Muscle layer of colon (tissue), 2 donors: ENCODE results near the gene RNLS.

Experiments used
- H3K27ac ChIP-seq: one replicate; pipeline ENCODE4 v1.7.0; 2013; ENCODE audit warnings: low read depth, mild to moderate bottlenecking, low read length, moderate library complexity
- H3K27me3 ChIP-seq, 2 donors: one replicate each; pipeline ENCODE4 v1.7.0; 2013; ENCODE audit warnings: low read length in 2 of 2, mild to moderate bottlenecking in 2 of 2; ENCODE audit not compliant: insufficient read depth in 2 of 2, control insufficient read depth in 1 of 2
- H3K36me3 ChIP-seq: one replicate; pipeline ENCODE4 v1.7.0; 2013; ENCODE audit warnings: mild to moderate bottlenecking, low read length; ENCODE audit not compliant: insufficient read depth
- H3K4me1 ChIP-seq: one replicate; pipeline ENCODE4 v1.7.0; 2013; ENCODE audit warnings: mild to moderate bottlenecking, low read length; ENCODE audit not compliant: insufficient read depth
- H3K4me3 ChIP-seq, 2 donors: one replicate each; pipeline ENCODE4 v1.7.0; 2013; ENCODE audit warnings: low read length in 2 of 2, low read depth in 1 of 2, mild to moderate bottlenecking in 1 of 2, moderate library complexity in 1 of 2
- H3K9ac ChIP-seq: one replicate; pipeline ENCODE4 v1.7.0; 2013; ENCODE audit warnings: low read length
- H3K9me3 ChIP-seq: one replicate; pipeline ENCODE4 v1.7.0; 2013; ENCODE audit warnings: mild to moderate bottlenecking, low read length
- donor health status: abdominal sarcoma.
- donor health status: Adenocarcinoma of cecum.

The RNLS gene

GRCh38 chr10:88471899-88472298 is 111.2 kb downstream of the RNLS start:
- H3K27ac ChIP-seq = no peak overlapping the region
- H3K9ac ChIP-seq = no peak overlapping the region
- peaks cover 15% of the 10 kb centered on the region for H3K4me1 ChIP-seq
- H3K36me3 ChIP-seq = no peaks in the 10 kb centered on the region
- no peak overlapping the region for H3K4me3 ChIP-seq
- H3K27me3 ChIP-seq = no peaks in the 10 kb centered on the region
- no peaks in the 10 kb centered on the region for H3K9me3 ChIP-seq

GRCh38 chr10:88467835-88468485 is 115.2 kb downstream of the RNLS start:
- no peaks in the 10 kb centered on the region for H3K36me3 ChIP-seq
- no peaks in the 10 kb centered on the region for H3K9me3 ChIP-seq
- H3K4me1 ChIP-seq = peaks cover 5% of the 10 kb centered on the region
- H3K27ac ChIP-seq = no peak overlapping the region
- H3K27me3 ChIP-seq = no peaks in the 10 kb centered on the region
- no peak overlapping the region for H3K4me3 ChIP-seq
- H3K9ac ChIP-seq = no peak overlapping the region

- Histone ChIP-seq H3K4me3 (no peak overlapping the region), H3K27ac (no peak overlapping the region), H3K36me3 (no peaks in the 10 kb centered on the region), H3K4me1 (peaks cover 5% of the 10 kb centered on the region), H3K9ac (no peak overlapping the region), H3K27me3 (no peaks in the 10 kb centered on the region), H3K9me3 (no peaks in the 10 kb centered on the region)
Observed at GRCh38 chr10:88466786-88467185, 116.3 kb downstream of the RNLS start.

GRCh38 chr10:88465765-88466164 is 117.4 kb downstream of the RNLS start:
- H3K27me3 ChIP-seq = no peaks in the 10 kb centered on the region
- no peak overlapping the region for H3K27ac ChIP-seq
- H3K4me1 ChIP-seq = peaks cover 5% of the 10 kb centered on the region
- no peak overlapping the region for H3K9ac ChIP-seq
- no peaks in the 10 kb centered on the region for H3K36me3 ChIP-seq
- H3K9me3 ChIP-seq = no peaks in the 10 kb centered on the region
- no peak overlapping the region for H3K4me3 ChIP-seq

- Histone ChIP-seq H3K27ac (no peak overlapping the region), H3K27me3 (no peaks in the 10 kb centered on the region), H3K9ac (no peak overlapping the region), H3K9me3 (no peaks in the 10 kb centered on the region), H3K4me1 (peaks cover 5% of the 10 kb centered on the region), H3K36me3 (no peaks in the 10 kb centered on the region), H3K4me3 (no peak overlapping the region)
Observed at GRCh38 chr10:88463811-88464210, 119.3 kb downstream of the RNLS start.

- Histone ChIP-seq H3K9me3 (no peaks in the 10 kb centered on the region), H3K27ac (no peak overlapping the region), H3K36me3 (no peaks in the 10 kb centered on the region), H3K4me1 (no peaks in the 10 kb centered on the region), H3K4me3 (no peak overlapping the region), H3K27me3 (no peaks in the 10 kb centered on the region), H3K9ac (no peak overlapping the region)
Observed at GRCh38 chr10:88461426-88461825, 121.7 kb downstream of the RNLS start.

GRCh38 chr10:88459530-88459929 is 123.6 kb downstream of the RNLS start:
- H3K36me3 ChIP-seq = no peaks in the 10 kb centered on the region
- no peak overlapping the region for H3K9ac ChIP-seq
- no peaks in the 10 kb centered on the region for H3K9me3 ChIP-seq
- no peaks in the 10 kb centered on the region for H3K4me1 ChIP-seq
- H3K27ac ChIP-seq = no peak overlapping the region
- H3K27me3 ChIP-seq = no peaks in the 10 kb centered on the region
- H3K4me3 ChIP-seq = no peak overlapping the region

- H3K27ac ChIP-seq = no peak overlapping the region
- H3K27me3 ChIP-seq = no peaks in the 10 kb centered on the region
- H3K4me1 ChIP-seq = no peaks in the 10 kb centered on the region
- no peak overlapping the region for H3K9ac ChIP-seq
- no peak overlapping the region for H3K4me3 ChIP-seq
- H3K9me3 ChIP-seq = no peaks in the 10 kb centered on the region
- H3K36me3 ChIP-seq = no peaks in the 10 kb centered on the region
Observed at GRCh38 chr10:88458209-88458608, 124.9 kb downstream of the RNLS start.

- no peaks in the 10 kb centered on the region for H3K4me1 ChIP-seq
- H3K4me3 ChIP-seq = no peak overlapping the region
- H3K27me3 ChIP-seq = no peaks in the 10 kb centered on the region
- no peaks in the 10 kb centered on the region for H3K36me3 ChIP-seq
- H3K9ac ChIP-seq = no peak overlapping the region
- H3K9me3 ChIP-seq = no peaks in the 10 kb centered on the region
- H3K27ac ChIP-seq = no peak overlapping the region
Observed at GRCh38 chr10:88457660-88458059, 125.5 kb downstream of the RNLS start.

- Histone ChIP-seq H3K27me3 (no peaks in the 10 kb centered on the region), H3K36me3 (no peaks in the 10 kb centered on the region), H3K4me3 (no peak overlapping the region), H3K4me1 (no peaks in the 10 kb centered on the region), H3K27ac (no peak overlapping the region), H3K9me3 (no peaks in the 10 kb centered on the region), H3K9ac (no peak overlapping the region)
Observed at GRCh38 chr10:88456730-88457129, 126.4 kb downstream of the RNLS start.

- no peak overlapping the region for H3K27ac ChIP-seq
- H3K36me3 ChIP-seq = no peaks in the 10 kb centered on the region
- H3K9ac ChIP-seq = no peak overlapping the region
- no peak overlapping the region for H3K4me3 ChIP-seq
- H3K27me3 ChIP-seq = no peaks in the 10 kb centered on the region
- H3K4me1 ChIP-seq = no peaks in the 10 kb centered on the region
- no peaks in the 10 kb centered on the region for H3K9me3 ChIP-seq
Observed at GRCh38 chr10:88455831-88456230, 127.3 kb downstream of the RNLS start.

GRCh38 chr10:88450201-88450600 is 132.9 kb downstream of the RNLS start:
- H3K27ac ChIP-seq = no peak overlapping the region
- H3K9me3 ChIP-seq = no peaks in the 10 kb centered on the region
- no peak overlapping the region for H3K9ac ChIP-seq
- H3K27me3 ChIP-seq = no peaks in the 10 kb centered on the region
- no peaks in the 10 kb centered on the region for H3K36me3 ChIP-seq
- no peak overlapping the region for H3K4me3 ChIP-seq
- no peaks in the 10 kb centered on the region for H3K4me1 ChIP-seq
